ENCODE data around the gene OPTC.

GRCh38 chr1:203459671-203460201, 34.2 kb upstream of the OPTC start:
- TF ChIP-seq, protein P1, sequence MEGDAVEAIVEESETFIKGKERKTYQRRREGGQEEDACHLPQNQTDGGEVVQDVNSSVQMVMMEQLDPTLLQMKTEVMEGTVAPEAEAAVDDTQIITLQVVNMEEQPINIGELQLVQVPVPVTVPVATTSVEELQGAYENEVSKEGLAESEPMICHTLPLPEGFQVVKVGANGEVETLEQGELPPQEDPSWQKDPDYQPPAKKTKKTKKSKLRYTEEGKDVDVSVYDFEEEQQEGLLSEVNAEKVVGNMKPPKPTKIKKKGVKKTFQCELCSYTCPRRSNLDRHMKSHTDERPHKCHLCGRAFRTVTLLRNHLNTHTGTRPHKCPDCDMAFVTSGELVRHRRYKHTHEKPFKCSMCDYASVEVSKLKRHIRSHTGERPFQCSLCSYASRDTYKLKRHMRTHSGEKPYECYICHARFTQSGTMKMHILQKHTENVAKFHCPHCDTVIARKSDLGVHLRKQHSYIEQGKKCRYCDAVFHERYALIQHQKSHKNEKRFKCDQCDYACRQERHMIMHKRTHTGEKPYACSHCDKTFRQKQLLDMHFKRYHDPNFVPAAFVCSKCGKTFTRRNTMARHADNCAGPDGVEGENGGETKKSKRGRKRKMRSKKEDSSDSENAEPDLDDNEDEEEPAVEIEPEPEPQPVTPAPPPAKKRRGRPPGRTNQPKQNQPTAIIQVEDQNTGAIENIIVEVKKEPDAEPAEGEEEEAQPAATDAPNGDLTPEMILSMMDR (IDR thresholded peaks at IDR 0.05): no peak
- TF ChIP-seq EZH2 (IDR thresholded peaks at IDR 0.05; ENCODE audit: borderline replicate concordance, insufficient read depth, low read depth, low read length, poor library complexity, severe bottlenecking): no peak

All from B cell (primary cell).